Heart left ventricle (tissue), 16 donors: ENCODE results near the gene HOXD10. TPM values are rescaled to one million over a fixed set of nuclear protein-coding genes. Genes with fewer than 3 reads are reported as not detected.

ENCODE experiments used
- ATAC-seq, 4 donors: fragments of 200-7000 bp; cut with Tn5 transposase; one replicate each; pipeline ENCODE4 v1.9.1; 2020 to 2022; ENCODE audit warnings: moderate library complexity in 4 of 4, mild to moderate bottlenecking in 3 of 4, moderate number of reproducible peaks in 1 of 4
- DNase-seq, 5 donors: peaks; one replicate each; pipeline ENCODE4 v3.0.0-alpha.2; 2020
- H3K27ac ChIP-seq, 12 donors: fragments of 200-600 bp; sonication (generic) in 4 of 12; one replicate each; pipeline versions ENCODE4 v1.5.0 to v1.8.0; 2016 to 2022; ENCODE audit warnings: mild to moderate bottlenecking in 2 of 12
- H3K27me3 ChIP-seq, 9 donors: fragments of 200-600 bp; sonication (generic) in 2 of 9; one replicate each; pipeline versions ENCODE4 v1.5.1 to v1.8.0; 2016 to 2022; ENCODE audit warnings: mild to moderate bottlenecking in 3 of 9
- H3K36me3 ChIP-seq, 9 donors: fragments of 200-600 bp; sonication (generic) in 2 of 9; one replicate each; pipeline versions ENCODE4 v1.5.0 to v1.8.0; 2018 to 2022; ENCODE audit warnings: mild to moderate bottlenecking in 2 of 9
- H3K4me1 ChIP-seq, 12 donors: fragments of 200-600 bp; sonication (generic) in 4 of 12; one replicate each; pipeline versions ENCODE4 v1.5.0 to v1.8.0; 2016 to 2022; ENCODE audit warnings: mild to moderate bottlenecking in 3 of 12
- H3K4me3 ChIP-seq, 12 donors: fragments of 200-600 bp; sonication (generic) in 4 of 12; one replicate each; pipeline versions ENCODE4 v1.5.0 to v1.8.0; 2017 to 2022; ENCODE audit warnings: mild to moderate bottlenecking in 9 of 12, moderate library complexity in 4 of 12
- H3K9me3 ChIP-seq, 12 donors: fragments of 200-600 bp; sonication (generic) in 4 of 12; one replicate each; pipeline versions ENCODE4 v1.5.0 to v1.8.0; 2016 to 2022; ENCODE audit warnings: mild to moderate bottlenecking in 1 of 12
- CTCF ChIP-seq, 12 donors: fragments of 200-600 bp; sonication (generic) in 4 of 12; IDR thresholded peaks; one replicate each; pipeline versions ENCODE4 v1.5.0 to v1.8.0; 2018 to 2022; ENCODE audit warnings: antibody characterized with exemption in 12 of 12, mild to moderate bottlenecking in 5 of 12
- POLR2A ChIP-seq, 2 donors: fragments of 450-650 bp; IDR thresholded peaks; one replicate each; pipeline ENCODE4 v1.6.1; 2017; ENCODE audit warnings: antibody characterized with exemption in 2 of 2, mild to moderate bottlenecking in 2 of 2, moderate library complexity in 2 of 2
- WGBS, 4 donors: extraction: QIAGEN DNeasy Blood & Tissue Kit in 2 of 4; methylation state at CpG; one replicate each; pipeline versions ENCODE4 v1.1.5 to v1.1.7; 2013 to 2018; 5-methylcytosine and 5-hydroxymethylcytosine counted together
- intact Hi-C, 10 donors: fragments of 100-400 bp; cut with DNase I; formaldehyde crosslinking; loops; one replicate each; pipeline versions ENCODE4 v1.11.1 to v1.14.2; 2022
- polyA plus RNA-seq, 2 donors: library from polyadenylated mRNA; stranded (reverse); fragments of 200-250 nt; gene quantifications; one replicate each; pipeline ENCODE4 v1.2.3, GENCODE V29; 2013
- total RNA-seq, 9 donors: library from RNA; depleted of rRNA in 2 of 9; stranded (reverse); fragments of >200 nt in 2 of 9; fragmentation: NEBNext Ultra II Directional in 3 of 9; extraction: Animal tissue kit (Norgen Biotek cat#: 25700) in 3 of 9; gene quantifications; one replicate each; pipeline versions ENCODE4 v1.1.0 to v1.2.4, GENCODE V29; 2016 to 2023
- donor health status: ischemic (EF 13 %, LVEDD 7.1; RV severe dilation, severe dysfunction).
- donor health status: healthy with polysubstance abuse.
- donor health status: DM: no; HTN: yes; CAD: no.
- donor health status: DM: no; HTN: no; CAD: no.
- donor health status: ischemic (EF 25% LVEDD 6.9; RV normal size, moderate dysfunction).
- donor health status: ischemic (EF 25% LVEDD 5.7; RV mildly dilated, moderate dysfunction).
- donor health status: healthy.
- donor health status: DM: yes; HTN: yes; CAD: no.
- donor health status: ischemic (EF 35%, LVEDD 5.7; RV mildly dilated, moderate dysfunction).
- donor health status: nonischemic (EF 11% LVEDD 7.7; RV severe dilation, severe dysfunction).
- donor health status: DM: yes; HTN: yes; CAD: no.
- donor health status: PGD.
- donor health status: ischemic (EF 29% LVEDD 5.4; RV normal size, mild dysfunction).
- donor health status: nonischemic (EF 23%, LVEDD 6.1; RV moderate dilation, normal function).

Gene HOXD10
- total and polyA plus RNA-seq, 11 donors = 0.03 to 0.43 TPM; not detected in 9

GRCh38 chr2:176071330-176072291 is 45.0 kb upstream of the HOXD10 start:
- no peaks in the 10 kb centered on the region for H3K36me3 ChIP-seq
- 14 to 20% (median 17%) methylated on average over 24 to 58 of the region's 58 CpGs for WGBS, 4 donors
- TF ChIP-seq CTCF (IDR thresholded peaks at IDR 0.05) = no peak
- no peak for TF ChIP-seq POLR2A (IDR thresholded peaks at IDR 0.05)
- no peak for DNase-seq
- H3K4me1 ChIP-seq = peaks cover 0 to 35% (median 7%) of the 10 kb centered on the region in 12 donors
- no peaks in the 10 kb centered on the region for H3K9me3 ChIP-seq
- ATAC-seq = no peak
- H3K27me3 ChIP-seq = peaks cover 80 to 100% (median 99%) of the 10 kb centered on the region in 9 donors
- intact Hi-C loops = loop anchor here in 1 of 10 donors (10.0 kb wide), 1 partner anchor 67 kb away; the partner anchor contains the start of gene LNPK
- no peak overlapping the region for H3K27ac ChIP-seq
- H3K4me3 ChIP-seq = no peak overlapping the region

GRCh38 chr2:176072292-176072669 is 44.3 kb upstream of the HOXD10 start:
- Histone ChIP-seq H3K4me3 (no peak overlapping the region), H3K4me1 (peaks cover 0 to 28% (median 5%) of the 10 kb centered on the region in 12 donors), H3K36me3 (no peaks in the 10 kb centered on the region), H3K27ac (no peak overlapping the region), H3K27me3 (peaks cover 81 to 100% (median 99%) of the 10 kb centered on the region in 9 donors), H3K9me3 (no peaks in the 10 kb centered on the region)
- intact Hi-C loops = loop anchor here in 1 of 10 donors (10.0 kb wide), 1 partner anchor 67 kb away; the partner anchor contains the start of gene LNPK
- no peak for ATAC-seq
- TF ChIP-seq CTCF (IDR thresholded peaks at IDR 0.05) (no peak), POLR2A (IDR thresholded peaks at IDR 0.05) (no peak)
- no peak for DNase-seq
- WGBS, 4 donors = 37 to 52% (median 44%) methylated on average over 5 of the region's 5 CpGs

- intact Hi-C loops = loop anchor here in 1 of 10 donors (10.0 kb wide), 1 partner anchor 68 kb away; the partner anchor contains the start of gene LNPK
- ATAC-seq (no peak), DNase-seq (no peak)
- TF ChIP-seq POLR2A (IDR thresholded peaks at IDR 0.05) (no peak), CTCF (IDR thresholded peaks at IDR 0.05) (no peak)
- H3K36me3 ChIP-seq = no peaks in the 10 kb centered on the region
- H3K27me3 ChIP-seq = peaks cover 77 to 100% (median 99%) of the 10 kb centered on the region in 9 donors
- no peak overlapping the region for H3K4me3 ChIP-seq
- no peaks in the 10 kb centered on the region for H3K9me3 ChIP-seq
- 10 to 12% (median 11%) methylated on average over 15 to 29 of the region's 29 CpGs for WGBS, 4 donors
- peaks cover 0 to 20% (median under 1%) of the 10 kb centered on the region in 12 donors for H3K4me1 ChIP-seq
- no peak overlapping the region for H3K27ac ChIP-seq
These were observed 43.4 kb upstream of the HOXD10 start for GRCh38 chr2:176072951-176073904.
